Pulmonary artery endothelial cell (primary cell): ENCODE results near the gene ABCA3. TPM values are rescaled to one million over a fixed set of nuclear protein-coding genes. Genes with fewer than 3 reads are reported as not detected.

Experiments
- DNase-seq: peaks from one replicate; pipeline ENCODE4 v3.0.0-alpha.2; 2011; ENCODE audit warnings: low read depth, low spot score
- total RNA-seq: library from RNA; depleted of rRNA; stranded (reverse); fragments of >200 nt; gene quantifications from 2 replicates; pipeline ENCODE4 v1.2.3, GENCODE V29; 2014

ABCA3 gene
- total RNA-seq, 1 donor from 2014 or later: 31.5 TPM

- no peak for DNase-seq
Measured at GRCh38 chr16:2357331-2357730, 16.8 kb upstream of the ABCA3 start.

- DNase-seq: no peak
Measured at GRCh38 chr16:2350500-2350899, 10.0 kb upstream of the ABCA3 start.

GRCh38 chr16:2343211-2343610, 2.7 kb upstream of the ABCA3 start:
- DNase-seq: no peak

GRCh38 chr16:2341456-2342447, 1.2 kb upstream of the ABCA3 start:
- DNase-seq: no peak

GRCh38 chr16:2339521-2340484, 725 bp downstream of the ABCA3 start:
- DNase-seq: no peak

GRCh38 chr16:2337431-2338296, 2.9 kb downstream of the ABCA3 start:
- DNase-seq: no peak

GRCh38 chr16:2335286-2335895, 5.1 kb downstream of the ABCA3 start:
- DNase-seq: no peak

- no peak for DNase-seq
Measured at GRCh38 chr16:2333772-2334379, 6.7 kb downstream of the ABCA3 start.

- DNase-seq: no peak
Measured at GRCh38 chr16:2333231-2333630, 7.3 kb downstream of the ABCA3 start.

- DNase-seq: no peak
Measured at GRCh38 chr16:2331931-2332267, 8.6 kb downstream of the ABCA3 start.

GRCh38 chr16:2331199-2331930, 9.2 kb downstream of the ABCA3 start:
- no peak for DNase-seq

GRCh38 chr16:2329532-2329931, 11.0 kb downstream of the ABCA3 start:
- no peak for DNase-seq

- no peak for DNase-seq
Measured at GRCh38 chr16:2328428-2328827, 12.1 kb downstream of the ABCA3 start.

- no peak for DNase-seq
Measured at GRCh38 chr16:2326191-2326590, 14.3 kb downstream of the ABCA3 start.

- no peak for DNase-seq
Measured at GRCh38 chr16:2325791-2326190, 14.7 kb downstream of the ABCA3 start.

GRCh38 chr16:2325181-2325580, 15.3 kb downstream of the ABCA3 start:
- no peak for DNase-seq

GRCh38 chr16:2324296-2324859, 16.1 kb downstream of the ABCA3 start:
- no peak for DNase-seq

GRCh38 chr16:2323701-2324100, 16.8 kb downstream of the ABCA3 start:
- no peak for DNase-seq

- DNase-seq: no peak
Measured at GRCh38 chr16:2319606-2320005, 20.9 kb downstream of the ABCA3 start.
